Activated CD4-positive, alpha-beta T cell treated with anti-CD3 and anti-CD28 coated beads for 1 hour (primary cell): Measurements from ENCODE around the gene ATG2B.

Source experiments
- DNase-seq: peaks from one replicate; pipeline ENCODE4 v3.0.0-alpha.2; 2020

ATG2B gene

GRCh38 chr14:96268431-96269358 lies 94.4 kb downstream of the ATG2B start:
- no peak for DNase-seq

DNA sequence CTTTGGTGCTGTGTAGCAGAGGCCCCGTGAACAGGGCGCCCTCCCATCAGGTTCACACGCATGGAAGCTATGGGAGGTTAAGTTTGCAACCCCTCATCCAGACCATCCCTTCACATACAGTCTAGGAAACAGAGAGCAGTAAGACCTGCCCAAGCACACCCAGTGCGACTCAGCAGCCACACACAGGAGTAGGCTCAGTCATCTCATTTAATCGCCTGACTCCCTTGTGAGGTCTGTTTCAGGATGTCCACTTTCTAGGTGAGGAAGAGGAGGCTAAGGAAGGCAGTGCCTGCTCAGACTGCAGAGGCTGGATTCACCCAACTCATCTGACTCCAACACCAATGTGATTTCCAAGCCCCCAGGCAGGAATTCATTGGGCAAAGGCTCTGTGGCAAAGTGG lies 95.2 kb downstream of the ATG2B start:
- DNase-seq, result no peak

GRCh38 chr14:96267336-96267735 lies 95.8 kb downstream of the ATG2B start:
- no peak for DNase-seq

- no peak for DNase-seq
These were observed 97.6 kb downstream of the ATG2B start for GRCh38 chr14:96265383-96266095.

- DNase-seq, result no peak
These were observed 98.3 kb downstream of the ATG2B start for GRCh38 chr14:96264853-96265252.

DNA sequence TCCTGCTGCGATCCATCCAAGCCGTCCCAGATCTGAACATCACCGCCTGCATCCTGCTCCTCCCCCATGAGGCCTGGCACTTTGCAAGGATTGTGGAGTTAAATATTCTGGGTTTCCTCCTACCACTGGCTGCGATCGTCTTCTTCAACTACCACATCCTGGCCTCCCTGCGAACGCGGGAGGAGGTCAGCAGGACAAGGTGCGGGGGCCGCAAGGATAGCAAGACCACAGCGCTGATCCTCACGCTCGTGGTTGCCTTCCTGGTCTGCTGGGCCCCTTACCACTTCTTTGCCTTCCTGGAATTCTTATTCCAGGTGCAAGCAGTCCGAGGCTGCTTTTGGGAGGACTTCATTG lies 99.0 kb downstream of the ATG2B start:
- no peak for DNase-seq

- no peak for DNase-seq
These were observed 99.6 kb downstream of the ATG2B start for GRCh38 chr14:96263347-96264199.

DNA sequence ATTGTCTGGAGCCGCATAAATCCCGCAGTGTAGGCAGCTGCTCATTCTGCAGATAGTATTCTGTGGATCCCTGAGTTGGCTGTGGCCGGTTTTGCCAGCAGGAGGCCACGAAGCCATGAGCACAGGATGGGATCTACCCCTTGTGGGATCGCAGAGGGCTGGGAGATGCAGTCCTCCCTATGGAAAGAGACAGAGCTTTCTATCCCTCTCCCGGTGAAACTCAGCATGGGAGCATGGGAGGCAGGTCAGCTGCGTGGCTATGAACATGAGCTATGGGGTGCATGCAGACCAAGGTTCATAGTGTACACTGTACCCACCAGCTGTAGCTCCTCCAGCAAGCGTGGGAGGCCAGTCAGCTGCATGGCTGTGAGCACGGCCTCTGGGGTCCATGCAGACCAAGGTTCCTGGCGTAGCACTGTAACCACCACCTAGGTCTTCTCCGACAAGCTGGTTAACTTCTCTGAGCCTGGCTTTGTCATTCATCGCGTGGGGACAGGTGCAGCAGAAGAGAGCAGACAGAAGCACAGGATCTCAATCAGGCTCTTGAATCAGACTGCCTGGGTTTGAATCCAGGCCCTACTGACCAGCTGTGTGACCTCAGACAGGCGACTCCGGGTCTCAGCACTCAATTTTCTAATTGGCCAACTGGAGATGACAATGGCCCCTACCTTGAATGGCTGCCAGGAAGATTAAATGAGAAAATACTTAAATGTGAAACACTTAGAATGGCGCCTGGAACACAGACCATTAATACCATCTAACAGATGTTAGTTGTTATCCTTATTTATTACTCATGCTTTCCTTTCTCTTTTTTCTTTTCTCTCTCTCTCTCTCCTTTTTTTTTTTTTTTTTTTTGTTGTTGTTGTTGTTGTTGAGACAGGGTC lies 101.1 kb downstream of the ATG2B start:
- no peak for DNase-seq

DNA sequence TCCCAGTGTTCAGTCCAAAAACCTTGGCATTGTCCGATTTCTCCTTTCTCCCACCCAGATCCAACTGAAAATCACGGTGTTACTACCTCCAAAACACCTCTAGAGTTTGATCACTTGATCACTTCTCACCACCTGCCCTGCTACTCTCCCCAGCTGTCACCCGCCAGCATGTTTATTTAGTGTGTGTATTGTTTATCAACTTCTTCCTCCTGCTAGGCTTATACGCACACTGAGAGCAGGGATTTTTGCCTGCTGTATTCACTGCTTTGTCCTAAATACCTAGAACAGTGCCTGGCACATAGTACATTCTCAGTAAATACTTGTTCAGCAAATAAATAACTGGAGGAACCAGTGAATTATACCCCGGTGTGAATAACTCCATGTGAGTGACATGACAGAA lies 102.1 kb downstream of the ATG2B start:
- DNase-seq, result no peak

GRCh38 chr14:96260341-96260821 lies 102.8 kb downstream of the ATG2B start:
- no peak for DNase-seq

GRCh38 chr14:96257900-96258299 lies 105.2 kb downstream of the ATG2B start:
- no peak for DNase-seq

DNA sequence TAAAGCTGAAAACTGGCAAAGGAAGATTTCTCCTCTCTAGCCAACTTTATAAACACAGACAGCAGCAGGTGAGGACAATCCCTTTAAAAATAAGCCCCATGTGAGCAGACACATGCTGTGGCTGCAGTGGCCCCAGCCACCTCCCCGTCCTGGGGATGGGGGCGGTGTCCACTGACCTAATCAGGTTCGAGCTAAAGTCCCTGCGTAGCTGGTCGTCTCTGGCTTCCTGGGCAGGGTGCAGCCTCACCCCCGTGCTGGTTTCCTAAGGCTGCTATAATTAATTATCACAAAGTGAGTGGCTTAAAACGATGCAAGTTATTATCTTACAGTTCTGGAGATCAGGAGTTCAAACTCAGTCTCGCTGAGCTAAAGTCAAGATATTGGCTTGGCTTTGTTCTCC lies 106.1 kb downstream of the ATG2B start:
- DNase-seq, result no peak

- no peak for DNase-seq
These were observed 106.7 kb downstream of the ATG2B start for GRCh38 chr14:96256407-96256806.

GRCh38 chr14:96255501-96256366 lies 107.4 kb downstream of the ATG2B start, which contains the start of gene BDKRB1:
Gene BDKRB1 (plus strand): TSS chr14:96256210. CDS start chr14:96263683, 7,473 bp downstream.
- no peak for DNase-seq

DNA sequence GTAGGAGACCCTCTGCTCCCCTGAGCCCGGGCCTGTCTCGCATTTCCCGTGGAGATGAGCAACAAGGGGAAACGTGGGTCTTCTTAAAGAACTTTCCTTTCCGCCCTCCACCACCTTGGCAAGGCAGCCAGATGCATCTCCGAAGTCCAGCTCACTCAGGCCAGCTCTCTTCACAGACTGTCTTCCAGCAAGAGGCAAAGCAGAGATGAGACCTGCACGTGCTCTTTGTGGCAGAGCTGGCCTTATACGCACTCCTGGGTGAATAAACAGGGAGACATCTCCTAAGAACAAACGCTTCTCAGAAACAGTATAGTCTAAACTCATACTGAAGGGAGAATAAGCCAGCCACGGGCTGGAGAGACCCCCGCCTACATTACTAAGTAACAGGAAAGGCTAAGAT lies 108.5 kb downstream of the ATG2B start:
- DNase-seq, result no peak

DNA sequence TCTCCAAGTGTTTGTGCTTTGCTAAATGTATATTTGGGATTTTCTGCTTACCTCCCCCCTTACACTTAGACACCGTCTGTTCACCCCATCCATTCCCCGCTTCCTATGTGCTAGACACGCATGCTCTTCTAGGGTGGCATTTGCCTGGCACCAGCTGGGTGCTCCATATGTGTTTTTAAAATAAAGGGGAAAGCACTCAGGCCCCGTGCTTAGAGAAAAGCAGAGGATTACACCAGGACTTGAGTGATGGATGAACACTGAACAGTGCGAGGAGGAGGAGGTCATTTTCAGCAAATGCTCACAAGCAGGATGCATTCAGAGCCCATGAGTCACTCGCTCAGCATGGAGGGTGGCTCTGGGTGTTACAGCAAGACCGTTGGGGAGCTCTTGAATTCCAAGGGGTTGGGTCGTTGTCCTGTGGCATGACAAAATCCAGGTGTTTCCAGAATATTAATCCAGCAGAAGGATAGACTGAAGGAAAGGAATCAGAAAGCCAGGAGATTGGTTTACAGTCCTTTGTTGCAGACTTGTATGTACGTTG lies 110.1 kb downstream of the ATG2B start:
- no peak for DNase-seq

DNA sequence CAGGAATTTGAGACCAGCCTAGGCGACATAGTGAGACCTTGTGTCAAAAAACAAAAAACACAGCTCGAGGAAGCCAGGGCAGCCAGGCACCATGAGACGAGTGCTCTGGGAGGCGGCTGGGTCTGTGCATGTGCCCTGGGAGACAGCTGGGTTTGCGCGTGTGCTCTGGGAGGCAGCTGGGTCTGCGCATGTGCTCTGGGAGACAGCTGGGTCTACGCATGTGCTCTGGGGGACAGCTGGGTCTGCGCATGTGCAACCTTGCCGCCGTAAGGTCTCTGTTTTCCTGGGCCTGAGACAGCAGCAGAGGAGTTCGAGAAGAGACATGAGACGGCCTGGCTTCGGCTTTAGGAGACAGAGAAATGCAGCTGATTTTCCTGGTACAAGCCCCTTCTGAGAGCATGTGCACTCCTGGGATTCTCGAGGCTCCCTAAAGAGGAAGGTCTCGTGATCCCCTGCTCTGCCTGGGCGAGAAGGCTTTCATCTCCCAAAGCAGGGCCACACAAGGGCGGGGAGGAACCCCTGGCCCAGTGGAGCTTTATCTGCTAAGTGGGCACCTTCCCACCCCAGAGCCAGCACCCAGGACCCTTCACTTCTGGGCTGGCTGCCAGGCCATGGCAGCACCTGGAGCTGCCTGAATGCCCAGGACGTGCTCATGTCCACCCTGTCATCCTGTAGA lies 110.7 kb downstream of the ATG2B start:
- no peak for DNase-seq

DNA sequence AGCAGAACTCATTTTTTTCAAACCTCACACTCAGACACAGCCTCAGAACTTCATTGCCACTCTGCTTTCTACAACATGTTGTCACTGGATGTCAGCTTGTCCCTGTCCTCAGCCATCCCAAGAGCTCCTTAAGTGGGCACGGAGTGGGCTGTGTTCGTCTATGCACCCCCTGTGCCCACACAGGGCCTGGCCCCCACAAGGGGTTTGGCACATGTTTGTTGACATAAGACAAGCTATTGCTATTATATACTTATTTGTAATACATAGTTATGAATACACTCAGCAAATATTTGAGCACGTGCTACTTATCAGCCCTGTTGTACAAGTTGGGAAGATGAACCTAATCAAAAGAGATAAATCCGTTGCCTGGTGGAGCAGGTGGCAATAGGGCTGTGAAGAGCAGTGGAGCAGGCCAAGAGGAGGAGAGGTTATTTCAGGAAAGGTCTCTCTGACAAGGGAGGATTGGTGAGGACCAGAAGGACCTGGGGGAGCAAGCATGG lies 111.4 kb downstream of the ATG2B start:
- DNase-seq, result no peak

- DNase-seq, result no peak
These were observed 112.7 kb downstream of the ATG2B start for GRCh38 chr14:96250485-96250884.

GRCh38 chr14:96249029-96249428 lies 114.1 kb downstream of the ATG2B start:
- no peak for DNase-seq
